BE2C (cell line): Measurements from ENCODE around the gene KIF16B.

ENCODE experiments used
- DNase-seq: peaks from one replicate; pipeline ENCODE4 v3.0.0-alpha.2; 2020
- H3K27me3 ChIP-seq: fragments of 250-450 bp; sonication (Bioruptor Pico); 2 replicates; pipeline ENCODE4 v1.5.1; 2020; ENCODE audit warnings: mild to moderate bottlenecking
- H3K36me3 ChIP-seq: fragments of 250-450 bp; sonication (Bioruptor Pico); 2 replicates; pipeline ENCODE4 v1.5.1; 2020; ENCODE audit warnings: mild to moderate bottlenecking
- H3K4me1 ChIP-seq: fragments of 250-450 bp; sonication (Bioruptor Pico); 2 replicates; pipeline ENCODE4 v1.5.1; 2020
- H3K4me3 ChIP-seq: 2 replicates; pipeline ENCODE4 v1.5.1; 2011; ENCODE audit warnings: low read depth, low read length
- H3K9me3 ChIP-seq: fragments of 250-450 bp; sonication (Bioruptor Pico); 2 replicates; pipeline ENCODE4 v1.5.1; 2020
- TF ChIP-seq, protein P1 (sequence below): IDR thresholded peaks from 2 replicates; pipeline ENCODE4 v1.5.1; 2012; ENCODE audit warnings: mild to moderate bottlenecking, low read depth, low read length

KIF16B gene

DNA sequence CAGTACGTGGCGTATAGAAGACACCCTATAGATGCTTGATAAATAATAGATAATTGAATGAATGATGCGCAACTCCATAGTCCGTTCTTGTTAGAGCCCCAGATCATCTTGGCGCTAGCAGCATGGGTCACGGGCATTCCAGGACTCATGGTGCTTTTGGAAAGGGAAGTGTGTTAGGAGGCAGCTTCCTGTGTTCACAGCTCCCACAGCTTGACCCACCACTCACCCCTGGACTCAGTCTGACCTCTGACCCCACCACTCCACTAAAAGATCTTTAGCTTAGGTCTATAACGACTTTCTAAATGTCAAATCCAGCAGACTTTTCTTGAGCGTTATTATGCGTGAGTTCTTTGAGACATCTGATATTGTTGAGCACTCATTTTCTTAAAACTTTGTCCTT, 35.8 kb upstream of the KIF16B start:
- H3K36me3 ChIP-seq = no peaks in the 10 kb centered on the region
- no peaks in the 10 kb centered on the region for H3K27me3 ChIP-seq
- H3K4me1 ChIP-seq = no peaks in the 10 kb centered on the region
- H3K4me3 ChIP-seq = no peak overlapping the region
- TF ChIP-seq, protein P1, sequence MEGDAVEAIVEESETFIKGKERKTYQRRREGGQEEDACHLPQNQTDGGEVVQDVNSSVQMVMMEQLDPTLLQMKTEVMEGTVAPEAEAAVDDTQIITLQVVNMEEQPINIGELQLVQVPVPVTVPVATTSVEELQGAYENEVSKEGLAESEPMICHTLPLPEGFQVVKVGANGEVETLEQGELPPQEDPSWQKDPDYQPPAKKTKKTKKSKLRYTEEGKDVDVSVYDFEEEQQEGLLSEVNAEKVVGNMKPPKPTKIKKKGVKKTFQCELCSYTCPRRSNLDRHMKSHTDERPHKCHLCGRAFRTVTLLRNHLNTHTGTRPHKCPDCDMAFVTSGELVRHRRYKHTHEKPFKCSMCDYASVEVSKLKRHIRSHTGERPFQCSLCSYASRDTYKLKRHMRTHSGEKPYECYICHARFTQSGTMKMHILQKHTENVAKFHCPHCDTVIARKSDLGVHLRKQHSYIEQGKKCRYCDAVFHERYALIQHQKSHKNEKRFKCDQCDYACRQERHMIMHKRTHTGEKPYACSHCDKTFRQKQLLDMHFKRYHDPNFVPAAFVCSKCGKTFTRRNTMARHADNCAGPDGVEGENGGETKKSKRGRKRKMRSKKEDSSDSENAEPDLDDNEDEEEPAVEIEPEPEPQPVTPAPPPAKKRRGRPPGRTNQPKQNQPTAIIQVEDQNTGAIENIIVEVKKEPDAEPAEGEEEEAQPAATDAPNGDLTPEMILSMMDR = no peak
- no peak for DNase-seq
- H3K9me3 ChIP-seq = no peaks in the 10 kb centered on the region; the same call in 1 of the 2 replicates

DNA sequence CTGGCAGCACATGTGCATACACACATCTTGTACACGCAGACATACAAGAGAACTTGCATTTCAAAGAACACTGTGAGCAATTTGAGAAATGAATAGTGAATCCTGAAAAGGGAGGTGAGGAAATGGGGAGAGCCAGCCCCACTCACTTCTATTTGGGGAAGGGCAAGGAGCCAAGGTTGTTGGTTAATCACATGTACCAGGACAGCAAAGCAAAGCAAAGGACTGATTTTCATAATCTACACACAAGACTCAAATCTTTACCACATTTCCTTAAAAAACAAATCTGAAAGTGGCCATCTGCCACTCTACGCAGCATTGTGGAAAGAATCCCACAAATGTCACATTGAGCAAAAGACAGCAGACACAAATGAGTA, 35.0 kb upstream of the KIF16B start:
- TF ChIP-seq, protein P1 = no peak
- H3K9me3 ChIP-seq = no peaks in the 10 kb centered on the region; the same call in 1 of the 2 replicates
- no peak overlapping the region for H3K4me3 ChIP-seq
- no peaks in the 10 kb centered on the region for H3K36me3 ChIP-seq
- no peaks in the 10 kb centered on the region for H3K4me1 ChIP-seq
- H3K27me3 ChIP-seq = no peaks in the 10 kb centered on the region
- no peak for DNase-seq

DNA sequence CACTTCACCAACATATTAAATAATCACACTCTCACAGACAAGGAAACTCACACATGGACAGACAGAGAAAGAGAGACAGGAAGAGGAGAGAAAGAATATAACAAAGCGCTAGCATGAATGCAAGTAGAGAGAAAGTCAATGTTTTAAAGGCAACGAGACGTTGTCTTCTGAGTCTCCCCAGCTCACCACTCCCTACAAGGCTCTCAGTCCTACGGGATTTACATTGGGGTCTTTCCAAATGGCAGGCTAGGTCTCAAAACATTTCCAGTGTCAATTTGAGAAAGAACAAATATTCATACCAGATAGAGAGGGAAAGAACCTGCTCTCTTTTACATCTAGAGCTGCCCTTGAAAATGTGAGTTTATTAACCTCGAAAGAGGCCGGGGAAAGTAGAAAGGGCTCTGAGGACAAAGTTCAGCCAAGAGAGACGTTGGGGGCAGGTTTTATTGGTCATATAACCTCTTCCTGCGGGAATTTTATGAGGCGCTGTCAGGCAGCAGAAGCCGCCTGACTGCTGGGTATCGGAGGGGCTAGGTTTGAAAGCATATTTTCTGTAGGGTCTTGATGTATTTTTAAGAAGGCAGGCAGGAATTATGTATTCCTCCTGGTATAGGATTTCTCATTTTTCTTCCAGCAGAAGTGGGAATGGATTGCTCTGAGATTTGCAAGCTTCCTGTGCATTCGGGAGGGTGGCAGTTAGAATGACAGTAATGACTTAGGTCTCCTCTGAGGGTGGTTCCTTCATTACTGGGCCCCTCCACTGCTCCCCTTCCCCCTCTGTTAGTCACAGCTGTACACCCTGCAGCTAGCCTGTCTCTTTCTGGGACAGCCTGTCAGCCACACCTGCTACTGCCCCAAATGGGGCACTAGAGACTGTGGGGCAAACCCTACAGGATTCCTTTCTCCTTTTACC, 34.4 kb upstream of the KIF16B start:
- Histone ChIP-seq H3K36me3 (no peaks in the 10 kb centered on the region), H3K9me3 (no peaks in the 10 kb centered on the region; the same call in 1 of the 2 replicates), H3K4me1 (no peaks in the 10 kb centered on the region), H3K27me3 (no peaks in the 10 kb centered on the region), H3K4me3 (no peak overlapping the region)
- no peak for DNase-seq
- TF ChIP-seq, protein P1 = no peak

DNA sequence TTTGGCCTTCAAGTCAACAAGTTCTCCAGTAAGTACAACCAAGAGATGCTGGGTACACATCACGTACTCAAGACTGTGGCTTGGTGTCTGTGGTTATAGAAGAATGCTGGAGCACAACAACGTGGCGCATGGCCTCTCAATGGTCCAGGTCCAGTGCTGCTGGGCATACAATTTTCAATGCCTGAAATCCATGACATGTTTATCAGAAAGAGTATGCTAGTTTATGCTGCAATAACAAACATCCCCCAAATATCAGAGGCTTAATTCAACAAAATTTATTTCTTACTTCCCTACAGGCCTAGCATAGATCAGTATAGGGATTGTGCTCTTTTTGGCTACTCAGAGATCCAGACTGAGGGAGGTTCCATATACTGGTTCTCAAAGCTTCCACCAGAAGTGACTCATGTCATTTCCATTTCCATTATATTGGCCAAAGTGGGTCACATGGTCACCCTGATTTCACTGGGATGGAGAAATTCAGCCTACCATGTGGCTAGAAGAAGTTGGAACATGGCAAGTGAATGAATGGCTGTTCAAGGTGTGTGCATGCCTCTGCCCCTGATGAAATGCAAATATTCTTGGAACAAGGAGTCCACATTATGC, 33.3 kb upstream of the KIF16B start:
- no peaks in the 10 kb centered on the region for H3K27me3 ChIP-seq
- no peak for DNase-seq
- TF ChIP-seq, protein P1 = no peak
- H3K9me3 ChIP-seq = no peaks in the 10 kb centered on the region; the same call in 1 of the 2 replicates
- H3K36me3 ChIP-seq = no peaks in the 10 kb centered on the region
- no peaks in the 10 kb centered on the region for H3K4me1 ChIP-seq
- no peak overlapping the region for H3K4me3 ChIP-seq

DNA sequence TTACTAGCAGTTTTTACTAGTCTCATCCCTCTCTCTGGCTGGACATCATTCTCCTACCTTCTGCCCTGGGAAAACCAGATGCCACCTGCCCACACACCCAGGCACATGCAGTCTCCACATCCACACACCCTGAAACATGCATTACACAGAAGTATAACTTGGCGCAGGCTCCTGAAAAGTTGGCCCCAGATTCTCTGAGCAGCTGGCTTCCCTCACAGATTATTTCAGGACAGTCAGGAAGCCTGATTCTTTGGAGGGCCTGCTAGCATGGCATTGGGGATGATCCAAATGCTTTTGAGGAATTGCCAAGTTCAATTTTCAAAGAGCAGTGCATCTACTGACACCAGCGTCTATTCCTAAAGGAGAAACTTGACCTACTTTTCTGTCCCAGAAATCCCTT, 27.8 kb upstream of the KIF16B start:
- Histone ChIP-seq H3K27me3 (no peaks in the 10 kb centered on the region; the same call in 1 of the 2 replicates), H3K9me3 (no peaks in the 10 kb centered on the region), H3K4me1 (no peaks in the 10 kb centered on the region), H3K4me3 (no peak overlapping the region), H3K36me3 (no peaks in the 10 kb centered on the region)
- TF ChIP-seq, protein P1 = no peak
- no peak for DNase-seq

DNA sequence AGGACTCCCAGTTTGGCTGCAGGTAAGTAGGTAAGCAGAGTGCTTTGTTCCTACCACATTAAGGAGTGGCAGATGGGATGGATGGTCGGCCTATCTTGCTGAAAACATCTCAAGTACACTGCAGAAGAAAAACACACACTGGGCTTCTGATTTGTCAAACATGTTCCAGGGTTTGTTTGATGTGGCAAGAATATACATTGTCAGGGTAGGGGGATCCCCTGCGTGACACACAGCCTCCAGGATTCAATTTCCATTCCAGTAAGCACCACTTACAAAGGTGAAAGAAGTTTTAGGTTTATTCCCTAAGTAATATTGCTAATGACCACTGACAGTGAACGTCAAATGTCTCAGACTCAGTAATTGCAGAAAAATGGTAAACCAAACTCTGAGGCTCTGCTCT, 26.0 kb upstream of the KIF16B start:
- TF ChIP-seq, protein P1 = no peak
- no peak overlapping the region for H3K4me3 ChIP-seq
- no peak for DNase-seq
- no peaks in the 10 kb centered on the region for H3K4me1 ChIP-seq
- no peaks in the 10 kb centered on the region for H3K9me3 ChIP-seq
- no peaks in the 10 kb centered on the region for H3K36me3 ChIP-seq
- H3K27me3 ChIP-seq = no peaks in the 10 kb centered on the region; the same call in 1 of the 2 replicates
